Measurements from ENCODE around the gene RTP1.
A peak's percentile ranks its signal among the peaks of the same experiment; 100 is the strongest.
"Not testable (repeated sequence)": the region's sequence is repeated elsewhere in the genome, so short reads cannot be mapped to it uniquely, and the experiment has no call there.

The RTP1 gene

GRCh38 chr3:187197335-187197649 lies at the start of gene RTP1:
Gene RTP1 (plus strand): TSS chr3:187197486. CDS start chr3:187197516, 30 bp downstream.
- DNase-seq: peak; percentile 33

GRCh38 chr3:187150186-187150585 lies 47.1 kb upstream of the RTP1 start:
- no peak for DNase-seq

GRCh38 chr3:187150599-187150998 lies 46.7 kb upstream of the RTP1 start:
- DNase-seq: peak; percentile 15

- no peak for DNase-seq
These were observed 35.7 kb upstream of the RTP1 start for GRCh38 chr3:187161556-187161955.

- no peak for DNase-seq
These were observed 34.9 kb upstream of the RTP1 start for GRCh38 chr3:187162265-187162953.

- DNase-seq: peak; percentile 69
These were observed 32.1 kb upstream of the RTP1 start for GRCh38 chr3:187165144-187165543.

- DNase-seq: no peak
These were observed 30.5 kb upstream of the RTP1 start for GRCh38 chr3:187166750-187167149.

- no peak for DNase-seq
These were observed 29.5 kb upstream of the RTP1 start for GRCh38 chr3:187167777-187168176.

GRCh38 chr3:187169231-187169960 lies 27.9 kb upstream of the RTP1 start:
- no peak for DNase-seq

- DNase-seq: not testable (repeated sequence)
These were observed 26.4 kb upstream of the RTP1 start for GRCh38 chr3:187170911-187171310.

GRCh38 chr3:187172929-187173328 lies 24.4 kb upstream of the RTP1 start:
- DNase-seq: no peak

GRCh38 chr3:187181454-187182170 lies 15.7 kb upstream of the RTP1 start:
- no peak for DNase-seq

- peak; percentile 10 for DNase-seq
These were observed 13.9 kb upstream of the RTP1 start for GRCh38 chr3:187183210-187183862.

GRCh38 chr3:187183903-187184302 lies 13.4 kb upstream of the RTP1 start:
- no peak for DNase-seq

- DNase-seq: no peak
These were observed 11.5 kb upstream of the RTP1 start for GRCh38 chr3:187185759-187186158.

GRCh38 chr3:187186375-187186774 lies 10.9 kb upstream of the RTP1 start:
- DNase-seq: no peak

GRCh38 chr3:187186801-187187421 lies 10.4 kb upstream of the RTP1 start:
- DNase-seq: no peak

GRCh38 chr3:187188931-187189330 lies 8.4 kb upstream of the RTP1 start:
- no peak for DNase-seq

GRCh38 chr3:187191271-187191670 lies 6.0 kb upstream of the RTP1 start:
- no peak for DNase-seq

- no peak for DNase-seq
These were observed 4.1 kb upstream of the RTP1 start for GRCh38 chr3:187193181-187193580.

- DNase-seq: no peak
These were observed 532 bp upstream of the RTP1 start for GRCh38 chr3:187196573-187197334.

- no peak for DNase-seq
These were observed 1.2 kb downstream of the RTP1 start for GRCh38 chr3:187198490-187198889.
